Neuronal stem cell (in vitro differentiated cells): ENCODE results near the gene RAPGEF6.
A peak's percentile ranks its signal among the peaks of the same experiment; 100 is the strongest.

ENCODE experiments used
- DNase-seq: peaks from one replicate; pipeline ENCODE4 v3.0.0-alpha.2; 2013; ENCODE audit warnings: low spot score
- H2AFZ ChIP-seq: one replicate; pipeline ENCODE4 v1.6.1; 2013; ENCODE audit warnings: mild to moderate bottlenecking, low read length, inconsistent platforms
- H2AK5ac ChIP-seq: 2 replicates; pipeline ENCODE4 v1.6.1; 2013; ENCODE audit warnings: low read depth, mild to moderate bottlenecking, inconsistent platforms, low read length, moderate library complexity, mixed read lengths
- H2BK120ac ChIP-seq: 2 replicates; pipeline ENCODE4 v1.6.1; 2013; ENCODE audit warnings: low read depth, mild to moderate bottlenecking, inconsistent platforms, low read length, moderate library complexity, mixed read lengths
- H2BK12ac ChIP-seq: one replicate; pipeline ENCODE4 v1.6.1; 2013; ENCODE audit warnings: low read length, inconsistent platforms
- H2BK15ac ChIP-seq: 2 replicates; pipeline ENCODE4 v1.6.1; 2013; ENCODE audit warnings: mild to moderate bottlenecking, low read length, inconsistent platforms, mixed read lengths
- H2BK5ac ChIP-seq: one replicate; pipeline ENCODE4 v1.6.1; 2013; ENCODE audit warnings: inconsistent platforms, mild to moderate bottlenecking, low read length, moderate library complexity
- H3K14ac ChIP-seq: one replicate; pipeline ENCODE4 v1.6.1; 2013; ENCODE audit warnings: low read length, inconsistent platforms
- H3K18ac ChIP-seq: 2 replicates; pipeline ENCODE4 v1.6.1; 2013; ENCODE audit warnings: low read length, inconsistent platforms
- H3K23ac ChIP-seq: 2 replicates; pipeline ENCODE4 v1.6.1; 2013; ENCODE audit warnings: low read depth, mild to moderate bottlenecking, mixed read lengths, low read length, inconsistent platforms; ENCODE audit not compliant: poor library complexity
- H3K27ac ChIP-seq: replicated peaks from 3 replicates; pipeline ENCODE4 v1.5.1; 2013; ENCODE audit warnings: low read length, inconsistent platforms
- H3K27me3 ChIP-seq, 3 experiments: 2 replicates each; pipeline ENCODE4 v1.6.1; 2013; ENCODE audit warnings: low read length in 3 of 3, mild to moderate bottlenecking in 2 of 3, inconsistent platforms in 1 of 3, low read depth in 1 of 3, mixed read lengths in 1 of 3, moderate library complexity in 1 of 3; ENCODE audit not compliant: control insufficient read depth in 3 of 3, insufficient read depth in 3 of 3
- H3K36me3 ChIP-seq, 2 donors: replicated peaks in 1 of 2; 2 replicates each; pipeline ENCODE4 v1.6.1; 2013; ENCODE audit warnings: low read length in 2 of 2; ENCODE audit not compliant: control insufficient read depth in 2 of 2, insufficient read depth in 2 of 2
- H3K4ac ChIP-seq: 2 replicates; pipeline ENCODE4 v1.6.1; 2013; ENCODE audit warnings: inconsistent platforms, mild to moderate bottlenecking, low read length, moderate library complexity
- H3K4me1 ChIP-seq, 2 donors: 1 replicate in 1 of 2; 2 replicates in 1 of 2; pipeline ENCODE4 v1.6.1; 2013; ENCODE audit warnings: low read length in 2 of 2, low read depth in 1 of 2; ENCODE audit not compliant: control insufficient read depth in 2 of 2, insufficient read depth in 1 of 2
- H3K4me2 ChIP-seq: one replicate; pipeline ENCODE4 v1.6.1; 2013; ENCODE audit warnings: mild to moderate bottlenecking, low read length, inconsistent platforms; ENCODE audit not compliant: insufficient read depth, poor library complexity, severe bottlenecking
- H3K4me3 ChIP-seq, 2 donors: 2 replicates each; pipeline ENCODE4 v1.5.1; 2013; ENCODE audit warnings: low read length in 2 of 2, mild to moderate bottlenecking in 2 of 2, inconsistent platforms in 1 of 2, moderate library complexity in 1 of 2
- H3K79me1 ChIP-seq: one replicate; pipeline ENCODE4 v1.6.1; 2013; ENCODE audit warnings: low read depth, mild to moderate bottlenecking, inconsistent platforms, low read length, moderate library complexity
- H3K9ac ChIP-seq: one replicate; pipeline ENCODE4 v1.6.1; 2013; ENCODE audit warnings: mild to moderate bottlenecking, low read depth, low read length, inconsistent platforms; ENCODE audit not compliant: poor library complexity
- H3K9me3 ChIP-seq, 2 donors: replicated peaks in 1 of 2; 2 replicates each; pipeline versions ENCODE3 to v1.6.1; 2013; ENCODE audit warnings: low read length in 2 of 2, mild to moderate bottlenecking in 2 of 2, inconsistent platforms in 1 of 2, low read depth in 1 of 2, mixed read lengths in 1 of 2, moderate library complexity in 1 of 2; ENCODE audit not compliant: control insufficient read depth in 2 of 2, insufficient read depth in 1 of 2
- H4K8ac ChIP-seq: one replicate; pipeline ENCODE4 v1.6.1; 2013; ENCODE audit warnings: low read depth, mild to moderate bottlenecking, inconsistent platforms, low read length, moderate library complexity
- H4K91ac ChIP-seq: one replicate; pipeline ENCODE4 v1.6.1; 2013; ENCODE audit warnings: low read length, low read depth, mild to moderate bottlenecking, inconsistent platforms; ENCODE audit not compliant: poor library complexity
- WGBS, 2 donors: extraction: QIAGEN DNeasy Blood & Tissue Kit; methylation state at CpG; one replicate each; pipeline ENCODE4 v1.1.7; 2013; ENCODE audit warnings: missing lambda C conversion rate in 2 of 2, mixed read lengths in 1 of 2; ENCODE audit not compliant: insufficient read length in 2 of 2, insufficient replicate concordance in 1 of 2; ENCODE audit errors: extremely low coverage in 2 of 2; 5-methylcytosine and 5-hydroxymethylcytosine counted together

Gene RAPGEF6

DNA sequence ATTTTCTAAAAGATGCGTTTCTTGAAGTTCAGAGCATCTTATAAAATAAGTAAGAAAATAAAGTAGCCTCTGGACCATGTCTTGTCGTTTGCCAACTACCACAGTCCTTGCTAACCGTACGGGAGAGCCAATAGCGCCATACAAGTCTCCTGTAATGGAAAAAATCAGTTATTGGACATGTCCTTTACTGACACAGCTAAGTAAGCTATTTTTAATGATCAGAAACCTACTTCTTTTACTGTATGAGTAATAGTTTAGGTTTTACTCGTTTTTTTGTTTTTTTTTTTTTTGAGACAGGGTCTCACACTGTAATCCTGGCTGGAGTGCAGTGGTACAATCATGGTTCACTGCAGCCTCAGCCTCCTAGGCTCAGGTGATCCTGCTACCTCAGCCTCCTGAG, 37.7 kb upstream of the RAPGEF6 start:
- no peak overlapping the region for H2AFZ ChIP-seq
- no peak overlapping the region for H3K9ac ChIP-seq
- H2AK5ac ChIP-seq = no peak overlapping the region
- no peaks in the 10 kb centered on the region for H3K27me3 ChIP-seq
- H3K9me3 ChIP-seq = no peaks in the 10 kb centered on the region
- no peak overlapping the region for H3K23ac ChIP-seq
- H3K4ac ChIP-seq = no peak overlapping the region
- no peaks in the 10 kb centered on the region for H3K79me1 ChIP-seq
- H4K91ac ChIP-seq = no peak overlapping the region
- H2BK5ac ChIP-seq = no peak overlapping the region
- no peak overlapping the region for H2BK12ac ChIP-seq
- no peak overlapping the region for H3K4me2 ChIP-seq
- no peak overlapping the region for H3K4me3 ChIP-seq
- H2BK120ac ChIP-seq = no peak overlapping the region
- peaks cover 0 to 6% of the 10 kb centered on the region in 2 donors for H3K4me1 ChIP-seq
- no peak for DNase-seq
- no peak overlapping the region for H3K14ac ChIP-seq
- no peak overlapping the region for H4K8ac ChIP-seq
- H2BK15ac ChIP-seq = no peak overlapping the region
- H3K27ac ChIP-seq = no peak overlapping the region
- no CpG with 5 or more reads among the region's 6 CpGs for WGBS, 2 donors
- peaks cover 3 to 93% of the 10 kb centered on the region in 2 donors for H3K36me3 ChIP-seq
- H3K18ac ChIP-seq = no peak overlapping the region

- Histone ChIP-seq H3K4me2 (no peak overlapping the region), H4K91ac (no peak overlapping the region), H2BK120ac (no peak overlapping the region), H3K4me1 (peaks cover 0 to 6% of the 10 kb centered on the region in 2 donors), H3K9ac (no peak overlapping the region), H3K79me1 (no peaks in the 10 kb centered on the region), H3K36me3 (peaks cover 3 to 87% of the 10 kb centered on the region in 2 donors), H3K4me3 (no peak overlapping the region), H2AK5ac (no peak overlapping the region), H3K9me3 (no peaks in the 10 kb centered on the region), H3K18ac (no peak overlapping the region), H2BK5ac (no peak overlapping the region), H2BK15ac (no peak overlapping the region), H4K8ac (no peak overlapping the region), H2AFZ (no peak overlapping the region), H3K27ac (peak overlapping the region; percentile 41), H3K4ac (no peak overlapping the region), H3K23ac (no peak overlapping the region), H3K14ac (no peak overlapping the region), H3K27me3 (no peaks in the 10 kb centered on the region), H2BK12ac (no peak overlapping the region)
- DNase-seq = peak; percentile 2
- no CpG with 5 or more reads among the region's 2 CpGs for WGBS, 2 donors
Observed at GRCh38 chr5:131671994-131672655, 37.1 kb upstream of the RAPGEF6 start.

GRCh38 chr5:131671409-131671808, 36.4 kb upstream of the RAPGEF6 start:
- no peak overlapping the region for H2BK15ac ChIP-seq
- H2BK120ac ChIP-seq = no peak overlapping the region
- H3K14ac ChIP-seq = no peak overlapping the region
- H4K91ac ChIP-seq = no peak overlapping the region
- H2BK5ac ChIP-seq = no peak overlapping the region
- H3K4ac ChIP-seq = no peak overlapping the region
- no peak overlapping the region for H2AFZ ChIP-seq
- H3K4me3 ChIP-seq = no peak overlapping the region
- no peak overlapping the region for H3K18ac ChIP-seq
- no peak overlapping the region for H4K8ac ChIP-seq
- no peak for DNase-seq
- H3K9ac ChIP-seq = no peak overlapping the region
- no peaks in the 10 kb centered on the region for H3K27me3 ChIP-seq
- H3K79me1 ChIP-seq = no peaks in the 10 kb centered on the region
- H3K9me3 ChIP-seq = no peaks in the 10 kb centered on the region
- H3K4me1 ChIP-seq = peaks cover 0 to 6% of the 10 kb centered on the region in 2 donors
- H2AK5ac ChIP-seq = no peak overlapping the region
- no peak overlapping the region for H2BK12ac ChIP-seq
- no peak overlapping the region for H3K23ac ChIP-seq
- H3K27ac ChIP-seq = no peak overlapping the region
- H3K4me2 ChIP-seq = no peak overlapping the region
- peaks cover 1 to 81% of the 10 kb centered on the region in 2 donors for H3K36me3 ChIP-seq

DNA sequence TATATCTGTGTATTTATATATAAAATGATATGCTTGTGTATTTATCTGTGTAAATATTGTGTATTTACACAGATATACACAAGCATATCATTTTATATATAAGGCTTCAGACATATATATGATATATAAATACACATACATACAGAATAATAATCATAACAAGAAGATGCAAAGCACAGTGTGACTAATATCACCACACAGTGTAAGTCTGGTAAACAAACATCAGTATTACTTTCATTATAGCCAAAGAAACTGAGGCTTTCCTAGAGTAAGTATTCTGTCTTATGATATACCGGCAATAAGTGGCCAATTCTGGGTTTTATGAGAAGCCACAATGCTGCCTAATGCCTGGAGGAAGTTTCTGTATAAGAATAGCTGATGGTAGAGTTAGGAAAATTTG, 29.9 kb upstream of the RAPGEF6 start:
- no peak overlapping the region for H2AK5ac ChIP-seq
- H3K36me3 ChIP-seq = peaks cover 4 to 69% of the 10 kb centered on the region in 2 donors
- no peak overlapping the region for H3K4me3 ChIP-seq
- H2BK5ac ChIP-seq = no peak overlapping the region
- no peak overlapping the region for H3K9ac ChIP-seq
- no peak for DNase-seq
- no peaks in the 10 kb centered on the region for H3K4me1 ChIP-seq
- no peak overlapping the region for H3K4me2 ChIP-seq
- H4K91ac ChIP-seq = no peak overlapping the region
- peaks cover 0 to 3% of the 10 kb centered on the region in 2 donors for H3K9me3 ChIP-seq
- no peaks in the 10 kb centered on the region for H3K79me1 ChIP-seq
- no peaks in the 10 kb centered on the region for H3K27me3 ChIP-seq
- H2BK15ac ChIP-seq = no peak overlapping the region
- no peak overlapping the region for H3K4ac ChIP-seq
- H2BK12ac ChIP-seq = no peak overlapping the region
- no peak overlapping the region for H3K27ac ChIP-seq
- no peak overlapping the region for H2AFZ ChIP-seq
- no peak overlapping the region for H3K23ac ChIP-seq
- no peak overlapping the region for H4K8ac ChIP-seq
- no peak overlapping the region for H3K14ac ChIP-seq
- no CpG with 5 or more reads among the region's 1 CpG for WGBS, 2 donors
- H2BK120ac ChIP-seq = no peak overlapping the region
- no peak overlapping the region for H3K18ac ChIP-seq
